Mucosa of stomach (tissue), 1 donor: ENCODE measurements around the gene GJC1.

Experiments used
- H3K27me3 ChIP-seq: one replicate; pipeline ENCODE4 v1.7.0; 2013; ENCODE audit warnings: mild to moderate bottlenecking, low read length; ENCODE audit not compliant: control insufficient read depth, insufficient read depth
- H3K36me3 ChIP-seq: one replicate; pipeline ENCODE4 v1.7.0; 2013; ENCODE audit warnings: low read length; ENCODE audit not compliant: control insufficient read depth, insufficient read depth
- H3K4me1 ChIP-seq: one replicate; pipeline ENCODE4 v1.7.0; 2013; ENCODE audit warnings: mild to moderate bottlenecking, low read length; ENCODE audit not compliant: control insufficient read depth, insufficient read depth
- H3K4me3 ChIP-seq: one replicate; pipeline ENCODE4 v1.7.0; 2013; ENCODE audit warnings: low read length
- H3K9ac ChIP-seq: one replicate; pipeline ENCODE4 v1.7.0; 2013; ENCODE audit warnings: mild to moderate bottlenecking, low read length, moderate library complexity
- H3K9me3 ChIP-seq: one replicate; pipeline ENCODE4 v1.7.0; 2013; ENCODE audit warnings: mild to moderate bottlenecking, low read length, moderate library complexity; ENCODE audit not compliant: control insufficient read depth
- donor health status: Pancreatic carcinoma.

GJC1 gene

GRCh38 chr17:44779211-44780025 is 50.7 kb downstream of the GJC1 start:
- Histone ChIP-seq H3K9me3 (no peaks in the 10 kb centered on the region), H3K27me3 (peaks cover 33% of the 10 kb centered on the region), H3K4me3 (no peak overlapping the region), H3K36me3 (no peaks in the 10 kb centered on the region), H3K4me1 (peaks cover 12% of the 10 kb centered on the region), H3K9ac (peak overlapping the region; percentile 35)

- Histone ChIP-seq H3K27me3 (peaks cover 38% of the 10 kb centered on the region), H3K9ac (no peak overlapping the region), H3K4me1 (peaks cover 12% of the 10 kb centered on the region), H3K9me3 (no peaks in the 10 kb centered on the region), H3K36me3 (no peaks in the 10 kb centered on the region), H3K4me3 (no peak overlapping the region)
These were observed 51.4 kb downstream of the GJC1 start for GRCh38 chr17:44778656-44779210.

- Histone ChIP-seq H3K27me3 (peaks cover 44% of the 10 kb centered on the region), H3K4me3 (no peak overlapping the region), H3K4me1 (peaks cover 12% of the 10 kb centered on the region), H3K9ac (no peak overlapping the region), H3K36me3 (no peaks in the 10 kb centered on the region), H3K9me3 (no peaks in the 10 kb centered on the region)
These were observed 52.4 kb downstream of the GJC1 start for GRCh38 chr17:44777394-44778348.

- H3K27me3 ChIP-seq: peaks cover 44% of the 10 kb centered on the region
- H3K9me3 ChIP-seq: no peaks in the 10 kb centered on the region
- peaks cover 12% of the 10 kb centered on the region for H3K4me1 ChIP-seq
- no peak overlapping the region for H3K4me3 ChIP-seq
- H3K9ac ChIP-seq: no peak overlapping the region
- no peaks in the 10 kb centered on the region for H3K36me3 ChIP-seq
These were observed 53.3 kb downstream of the GJC1 start for GRCh38 chr17:44776628-44777393.

- peak overlapping the region; percentile 47 for H3K9ac ChIP-seq
- peaks cover 12% of the 10 kb centered on the region for H3K4me1 ChIP-seq
- no peaks in the 10 kb centered on the region for H3K9me3 ChIP-seq
- peak overlapping the region; percentile 62 for H3K4me3 ChIP-seq
- peaks cover 44% of the 10 kb centered on the region for H3K27me3 ChIP-seq
- H3K36me3 ChIP-seq: no peaks in the 10 kb centered on the region
These were observed 54.1 kb downstream of the GJC1 start for GRCh38 chr17:44775838-44776621.

GRCh38 chr17:44775136-44775837 is 54.8 kb downstream of the GJC1 start:
- no peak overlapping the region for H3K9ac ChIP-seq
- H3K4me3 ChIP-seq: peak overlapping the region; percentile 62
- peaks cover 12% of the 10 kb centered on the region for H3K4me1 ChIP-seq
- H3K9me3 ChIP-seq: no peaks in the 10 kb centered on the region
- no peaks in the 10 kb centered on the region for H3K36me3 ChIP-seq
- H3K27me3 ChIP-seq: peaks cover 38% of the 10 kb centered on the region

- Histone ChIP-seq H3K4me3 (peak overlapping the region; percentile 62), H3K9me3 (no peaks in the 10 kb centered on the region), H3K27me3 (peaks cover 32% of the 10 kb centered on the region), H3K4me1 (peaks cover 12% of the 10 kb centered on the region), H3K36me3 (no peaks in the 10 kb centered on the region), H3K9ac (no peak overlapping the region)
These were observed 55.6 kb downstream of the GJC1 start for GRCh38 chr17:44774271-44775135.

- Histone ChIP-seq H3K4me3 (no peak overlapping the region), H3K36me3 (no peaks in the 10 kb centered on the region), H3K9me3 (no peaks in the 10 kb centered on the region), H3K9ac (no peak overlapping the region), H3K4me1 (peaks cover 12% of the 10 kb centered on the region), H3K27me3 (peaks cover 25% of the 10 kb centered on the region)
These were observed 56.9 kb downstream of the GJC1 start for GRCh38 chr17:44773140-44773539.

- Histone ChIP-seq H3K4me1 (peaks cover 12% of the 10 kb centered on the region), H3K9me3 (no peaks in the 10 kb centered on the region), H3K4me3 (no peak overlapping the region), H3K9ac (no peak overlapping the region), H3K36me3 (no peaks in the 10 kb centered on the region), H3K27me3 (peaks cover 19% of the 10 kb centered on the region)
These were observed 57.6 kb downstream of the GJC1 start for GRCh38 chr17:44772308-44773045.
